Hippocampal formation (tissue), 2 donors: ENCODE data around the gene OR5AK2.
"Not testable (repeated sequence)": the region's sequence is repeated elsewhere in the genome, so short reads cannot be mapped to it uniquely, and the experiment has no call there.

Experiments used
- DNase-seq, 2 donors: peaks; one replicate each; lab custom pipeline; 2025; lab: John Stamatoyannopoulos, UW

OR5AK2 gene, protein sequence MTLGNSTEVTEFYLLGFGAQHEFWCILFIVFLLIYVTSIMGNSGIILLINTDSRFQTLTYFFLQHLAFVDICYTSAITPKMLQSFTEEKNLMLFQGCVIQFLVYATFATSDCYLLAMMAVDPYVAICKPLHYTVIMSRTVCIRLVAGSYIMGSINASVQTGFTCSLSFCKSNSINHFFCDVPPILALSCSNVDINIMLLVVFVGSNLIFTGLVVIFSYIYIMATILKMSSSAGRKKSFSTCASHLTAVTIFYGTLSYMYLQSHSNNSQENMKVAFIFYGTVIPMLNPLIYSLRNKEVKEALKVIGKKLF

GRCh38 chr11:56988614-56989013 lies at the start of gene OR5AK2:
OR5AK2 (plus strand) TSS chr11:56988914; CDS start chr11:56988914, 0 bp downstream.
- DNase-seq: no peak

- not testable (repeated sequence) for DNase-seq
Observed at GRCh38 chr11:56945526-56945925, 43.2 kb upstream of the OR5AK2 start.

GRCh38 chr11:56948991-56949515 lies 39.7 kb upstream of the OR5AK2 start:
- DNase-seq: no peak

GRCh38 chr11:56950510-56950909 lies 38.2 kb upstream of the OR5AK2 start:
- DNase-seq: no peak

- not testable (repeated sequence) for DNase-seq
Observed at GRCh38 chr11:56953907-56954306, 34.8 kb upstream of the OR5AK2 start.

- no peak for DNase-seq
Observed at GRCh38 chr11:56961609-56962008, 27.1 kb upstream of the OR5AK2 start.

DNA sequence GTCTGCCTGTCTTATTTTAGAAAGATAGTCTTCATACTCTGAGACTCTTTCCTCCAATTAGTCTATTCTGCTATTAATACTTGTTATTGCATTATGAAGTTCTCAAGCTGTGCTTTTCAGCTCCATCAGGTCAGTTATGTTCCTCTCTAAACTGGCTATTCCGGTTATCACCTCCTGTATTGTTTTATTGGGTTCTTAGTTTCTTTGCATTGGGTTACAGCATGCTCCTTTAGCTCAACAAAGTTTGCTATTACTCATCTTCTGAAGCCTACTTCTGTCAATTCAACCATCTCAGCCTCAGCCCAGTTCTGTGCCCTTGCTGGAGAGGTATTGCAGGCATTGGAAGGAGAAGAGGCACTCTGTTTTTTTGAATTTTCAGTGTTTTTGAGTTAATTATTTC lies 21.0 kb upstream of the OR5AK2 start:
- no peak for DNase-seq

DNA sequence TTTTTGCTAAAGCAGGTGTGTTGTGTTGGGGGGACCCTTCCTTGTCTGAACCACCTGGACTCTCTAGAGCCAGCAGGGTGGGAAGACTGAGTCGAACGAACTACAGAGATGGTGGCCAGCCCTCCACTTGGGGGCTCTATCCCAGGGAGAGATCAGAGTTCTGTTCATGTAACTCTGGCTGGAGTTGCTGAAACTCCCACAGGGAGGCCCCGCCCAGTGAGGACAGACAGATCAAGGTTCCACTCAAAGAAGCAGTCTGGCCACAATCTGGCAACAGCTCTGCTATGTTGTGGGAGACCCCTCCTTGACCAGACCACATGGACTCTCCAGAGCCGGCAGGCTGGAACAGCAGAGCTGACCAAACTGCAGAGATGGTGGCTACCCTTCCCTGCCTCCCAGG lies 20.2 kb upstream of the OR5AK2 start:
- no peak for DNase-seq

DNA sequence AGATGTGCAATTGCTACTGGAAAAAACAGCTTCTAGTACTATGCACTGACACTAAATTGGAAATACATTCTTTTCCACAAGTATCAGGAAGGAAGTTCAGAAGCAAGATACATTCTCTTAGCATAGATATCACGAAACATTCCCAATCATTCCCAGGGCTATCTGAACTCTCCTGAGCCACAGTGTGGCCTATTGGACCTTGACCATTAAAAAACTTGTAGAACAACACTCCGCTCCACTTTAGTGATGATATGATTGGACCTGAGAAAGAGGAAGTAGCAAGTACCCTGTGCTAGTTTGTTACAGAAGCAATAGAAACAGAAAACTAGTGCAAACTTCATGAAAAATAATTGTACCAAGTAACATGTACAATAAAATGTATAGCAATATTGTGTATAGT lies 11.4 kb upstream of the OR5AK2 start:
- no peak for DNase-seq

DNA sequence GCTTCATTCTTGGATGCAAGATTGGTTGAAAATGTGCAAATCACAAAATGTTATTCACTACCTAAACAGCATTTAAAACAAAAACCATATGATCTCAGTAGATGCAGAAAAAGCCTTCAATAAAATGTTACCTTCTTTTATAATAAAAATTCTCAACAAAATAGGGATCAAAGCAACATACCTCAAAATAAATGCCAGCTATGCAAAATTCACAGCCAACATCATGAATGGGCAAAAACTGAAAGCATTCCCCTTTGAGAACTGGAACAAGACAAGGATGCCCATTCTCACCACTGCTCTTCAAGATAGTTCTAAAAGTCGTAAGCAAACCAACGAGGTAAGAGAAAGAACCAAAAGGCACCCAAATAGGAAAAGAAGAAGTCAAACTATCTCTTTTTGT lies 2.0 kb downstream of the OR5AK2 start:
- no peak for DNase-seq

GRCh38 chr11:56994532-56994931 lies 5.8 kb downstream of the OR5AK2 start:
- no peak for DNase-seq

GRCh38 chr11:57001674-57002401 lies 13.1 kb downstream of the OR5AK2 start:
- DNase-seq: no peak

DNA sequence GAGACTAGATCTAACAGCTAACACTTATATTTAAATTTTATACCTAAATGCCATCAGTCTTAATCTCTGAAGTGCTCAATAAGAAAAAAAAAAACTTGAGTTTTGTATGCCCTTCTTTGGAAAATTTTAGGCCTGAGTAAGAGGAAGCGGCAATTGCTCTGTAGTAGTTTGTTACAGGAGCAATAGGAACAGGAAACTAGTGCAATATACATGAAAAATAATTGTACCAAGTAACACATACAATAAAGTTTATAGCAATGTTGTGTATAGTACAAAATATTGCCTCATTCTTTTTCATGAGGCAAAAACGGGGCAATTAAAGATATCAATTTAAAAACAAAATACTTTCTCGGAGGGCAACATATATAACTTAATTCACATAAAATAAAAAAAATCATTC lies 19.7 kb downstream of the OR5AK2 start:
- DNase-seq: no peak

DNA sequence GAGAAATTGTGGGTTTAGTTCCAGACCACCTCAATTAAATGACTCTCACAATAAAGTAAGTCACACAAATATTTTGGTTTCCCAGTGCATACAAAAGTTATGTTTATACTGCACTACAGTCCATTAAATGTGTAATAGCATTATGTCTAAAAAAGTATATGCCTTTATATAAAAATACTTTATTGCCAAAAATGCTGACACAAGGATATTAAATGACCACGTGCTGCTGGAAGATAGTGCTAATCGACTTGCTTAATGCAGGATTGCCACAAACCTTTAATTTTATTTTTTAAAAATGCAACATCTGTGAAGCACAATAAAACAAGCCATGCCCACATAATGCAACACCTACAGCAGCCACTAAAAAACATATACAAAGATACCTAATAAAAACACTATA lies 27.0 kb downstream of the OR5AK2 start:
- DNase-seq: no peak

DNA sequence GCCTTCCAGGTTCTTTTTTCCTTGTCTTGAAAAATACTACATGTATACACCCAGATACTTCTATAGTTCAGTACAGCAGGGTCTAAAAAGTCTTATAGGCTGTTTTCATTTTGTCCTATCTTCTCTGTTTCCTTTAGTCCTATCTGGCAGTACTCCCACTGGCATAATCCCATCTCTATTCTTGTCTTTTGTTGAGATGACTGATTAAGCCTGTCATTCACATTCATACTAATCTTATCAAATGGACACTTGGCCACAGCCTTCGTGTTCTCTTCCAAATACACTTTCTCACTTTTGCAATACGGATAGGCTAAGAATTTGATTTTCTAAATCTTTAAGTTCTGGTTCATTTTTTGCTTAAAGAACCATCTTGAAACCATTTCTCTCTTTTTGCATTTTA lies 42.8 kb downstream of the OR5AK2 start:
- DNase-seq: no peak
